Retina (tissue), 1 donor: ENCODE results near the gene CHST15.

Source experiments
- DNase-seq: peaks from one replicate; pipeline ENCODE4 v3.0.0-alpha.2; 2016

Gene CHST15

DNA sequence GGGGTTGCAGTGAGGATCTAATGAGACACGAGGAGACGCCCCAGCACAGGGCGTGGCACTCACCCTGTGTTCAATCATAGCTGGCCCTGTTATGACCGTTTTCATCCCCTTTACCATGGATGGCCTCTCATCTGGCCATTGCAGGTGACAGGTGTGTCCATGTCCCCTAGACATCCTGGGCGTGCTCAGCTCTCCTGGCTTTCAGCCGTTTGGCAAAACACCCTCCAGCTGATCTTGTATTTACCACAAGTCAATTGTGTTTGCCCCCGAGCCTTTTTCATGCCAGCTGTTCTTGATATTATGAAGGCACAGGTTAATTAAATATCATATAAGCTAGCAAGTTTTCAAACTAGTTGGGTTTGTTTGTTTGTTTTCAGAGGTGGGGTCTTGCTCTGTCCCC lies 97.1 kb downstream of the CHST15 start:
- no peak for DNase-seq

DNA sequence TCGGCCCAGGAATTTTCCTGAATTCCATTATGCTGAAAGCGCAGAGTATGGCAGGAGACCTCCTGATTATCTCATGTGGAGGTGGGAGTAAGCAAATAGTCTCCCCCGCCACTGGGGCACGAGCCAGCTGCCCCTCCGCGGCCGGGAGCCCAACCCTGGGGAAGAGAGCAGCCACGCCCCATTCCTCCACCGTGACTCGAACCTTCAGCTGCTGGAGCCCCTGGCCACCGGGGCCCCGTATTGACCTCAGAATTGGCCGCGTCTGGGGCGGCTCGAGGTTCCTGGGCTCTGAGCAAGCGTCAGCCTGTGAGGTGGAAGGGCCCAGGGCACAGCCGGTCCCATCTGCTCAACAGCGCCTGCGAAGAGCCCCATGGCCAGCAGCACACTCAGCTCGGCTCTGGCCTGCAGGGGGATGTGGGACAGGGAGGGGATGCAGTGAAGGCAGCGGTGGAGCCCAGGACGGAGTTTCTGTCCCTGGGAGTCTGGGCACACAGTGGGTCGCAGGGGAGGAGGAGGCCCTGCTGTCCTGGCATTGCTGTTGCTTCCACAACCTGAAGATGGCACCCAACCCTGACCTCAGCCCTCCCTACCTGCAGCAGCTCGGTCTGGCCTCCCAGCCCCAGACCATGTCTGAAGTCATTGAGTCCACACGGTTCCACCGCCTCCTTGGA lies 97.8 kb downstream of the CHST15 start:
- peak; percentile 78 for DNase-seq

DNA sequence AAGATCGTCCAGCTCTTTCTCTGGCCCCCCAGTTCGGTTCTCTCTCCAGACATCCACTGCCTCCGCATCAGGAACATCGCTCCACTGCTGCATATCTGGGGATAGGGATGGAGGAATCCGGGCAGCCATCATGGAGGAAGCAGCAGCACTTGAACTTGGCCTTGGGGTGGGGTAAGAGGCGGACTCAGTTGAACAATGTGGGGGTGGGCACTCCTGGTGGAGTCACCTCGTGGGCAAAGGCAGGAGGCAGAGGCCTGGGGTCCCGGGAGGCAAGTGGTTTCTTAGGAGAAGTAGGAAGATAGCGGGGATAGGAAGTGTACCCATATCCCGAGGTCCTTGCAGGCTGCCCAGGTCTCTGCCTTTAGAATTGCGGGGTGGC lies 98.3 kb downstream of the CHST15 start:
- DNase-seq = no peak

DNA sequence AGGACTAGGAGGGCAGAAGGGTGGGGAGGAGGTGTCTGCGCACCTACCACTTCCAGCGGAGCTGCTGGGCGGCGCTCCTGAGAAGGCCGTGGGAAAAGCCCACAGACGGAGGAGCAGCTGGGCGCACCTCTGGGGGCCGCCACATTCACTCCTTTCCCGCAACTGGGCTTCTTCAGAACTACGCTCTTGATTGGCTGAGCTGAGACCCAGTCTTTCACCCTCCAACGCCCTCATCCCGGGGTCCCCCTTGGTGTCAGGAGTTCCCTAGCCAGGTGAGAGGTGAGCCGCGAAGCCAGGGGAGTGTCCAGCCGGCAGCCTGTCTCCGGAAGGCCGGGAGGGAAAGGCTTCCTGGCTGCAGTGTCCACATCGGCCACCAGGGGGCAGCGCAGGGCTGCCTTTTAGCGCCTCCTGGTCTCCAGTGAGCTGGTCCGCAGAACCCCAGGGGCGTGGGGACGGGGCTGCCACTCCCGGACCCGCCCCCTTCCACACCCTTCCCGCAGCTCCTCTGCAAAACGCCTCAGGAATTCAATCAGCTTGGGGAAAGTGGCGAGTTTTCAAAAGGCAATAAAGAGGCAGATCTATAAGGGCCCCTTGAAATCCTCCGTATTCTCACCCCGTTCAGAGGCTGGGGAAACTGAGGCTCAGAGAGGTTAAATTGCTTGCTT lies 98.8 kb downstream of the CHST15 start:
- DNase-seq = peak; percentile 96

DNA sequence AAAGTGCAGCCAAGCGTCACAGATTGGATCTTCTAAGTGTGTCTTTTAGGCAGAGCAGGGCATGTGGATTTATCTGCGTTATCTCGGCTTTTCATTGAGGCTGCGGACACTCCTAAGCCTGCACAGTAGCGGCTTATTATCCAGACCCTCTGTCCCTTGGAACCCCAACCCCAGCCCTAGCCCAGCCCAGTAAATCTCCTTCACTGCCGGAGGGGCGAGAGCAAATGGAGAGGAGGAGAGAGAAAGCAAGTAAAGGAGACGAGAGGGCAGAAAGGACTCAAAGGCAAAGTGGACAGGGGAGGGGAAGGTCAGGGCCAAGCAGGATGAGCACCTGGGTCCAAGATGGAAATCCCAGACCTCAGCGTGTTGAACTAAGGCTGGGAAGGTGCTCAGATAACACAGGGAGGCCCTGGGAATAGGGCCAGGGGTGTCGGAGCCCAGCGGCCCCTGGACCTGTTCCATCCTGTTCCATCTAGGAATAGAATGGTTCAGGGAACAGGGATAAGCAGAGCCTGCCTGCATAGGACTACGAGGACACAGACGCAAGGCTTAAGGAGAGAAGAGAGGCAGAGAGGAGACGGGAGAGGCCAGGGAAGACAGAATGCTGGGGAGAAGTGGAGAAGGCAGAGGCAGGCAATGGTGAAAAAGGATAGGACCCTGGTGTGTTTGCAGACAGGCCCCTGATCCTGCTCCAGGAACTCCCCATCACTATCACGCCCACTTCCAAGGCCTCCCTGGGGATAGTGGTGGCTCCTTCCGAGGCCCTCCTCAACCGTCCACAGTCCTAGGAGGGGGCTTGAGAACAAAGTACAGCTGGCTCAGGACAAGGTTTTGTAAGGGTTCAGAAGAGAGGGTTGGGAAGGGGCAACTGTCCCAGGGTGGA lies 99.6 kb downstream of the CHST15 start:
- no peak for DNase-seq

DNA sequence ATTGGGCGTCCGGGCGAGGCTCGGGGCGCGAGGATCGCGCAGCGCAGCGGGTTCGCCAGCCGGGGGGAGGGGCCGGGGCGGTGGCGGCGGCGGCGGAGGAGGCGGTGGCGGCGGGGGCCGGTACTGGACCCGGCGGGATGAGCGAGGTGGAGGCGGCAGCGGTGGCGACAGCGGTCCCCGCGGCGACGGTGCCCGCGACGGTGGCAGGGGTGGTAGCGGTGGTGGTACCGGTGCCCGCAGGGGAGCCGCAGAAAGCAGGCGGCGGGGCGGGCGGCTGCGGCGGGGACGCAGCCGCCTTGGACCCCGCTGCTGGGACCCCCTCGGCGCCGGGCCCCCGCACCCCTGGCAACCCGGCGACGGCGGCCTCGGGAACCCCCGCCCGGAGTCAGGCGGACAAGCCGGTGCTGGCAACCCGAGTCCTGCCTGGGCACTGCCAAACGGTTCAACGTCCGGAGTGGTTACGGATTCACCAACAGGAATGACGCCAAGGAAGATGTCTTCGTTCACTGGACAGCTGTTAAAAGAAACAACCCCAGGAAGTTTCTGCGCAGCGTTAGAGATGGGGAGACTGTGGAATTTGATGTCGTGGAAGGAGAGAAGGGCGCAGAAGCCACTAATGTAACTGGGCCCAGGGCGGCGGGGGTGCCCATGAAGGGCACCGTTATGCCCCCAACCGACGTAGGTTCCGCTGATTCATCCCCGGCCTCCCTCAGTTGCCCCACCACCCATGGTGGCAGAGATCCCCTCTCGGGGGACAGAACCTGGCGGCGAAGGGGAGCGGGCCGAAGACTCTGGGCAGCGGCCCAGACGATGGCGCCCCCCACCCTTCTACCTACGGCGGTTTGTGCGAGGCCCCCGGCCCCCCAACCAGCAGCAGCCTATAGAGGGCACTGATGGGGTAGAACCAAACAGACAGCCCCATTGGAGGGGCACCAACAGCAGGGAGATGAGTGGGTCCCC lies 101.5 kb downstream of the CHST15 start:
- DNase-seq = no peak

DNA sequence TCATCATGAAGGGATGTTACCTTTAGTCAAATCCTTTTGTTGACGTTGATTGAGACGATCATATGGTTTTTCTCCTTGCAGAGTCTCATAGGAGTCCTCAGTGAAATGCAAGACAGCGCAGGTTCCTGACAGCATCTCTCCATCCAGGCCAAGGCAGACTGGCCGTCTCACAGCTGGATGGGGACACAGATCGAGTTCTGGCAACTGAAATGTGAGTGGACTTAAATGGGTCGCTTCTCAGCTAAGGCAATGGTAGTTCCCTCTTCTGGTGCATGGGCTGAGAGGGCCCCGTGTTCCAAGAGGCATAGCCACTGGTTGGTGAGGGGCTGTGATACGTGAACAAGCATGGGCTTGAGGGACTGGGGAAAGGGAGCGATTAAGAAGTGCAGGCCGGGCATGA lies 102.5 kb downstream of the CHST15 start:
- no peak for DNase-seq

DNA sequence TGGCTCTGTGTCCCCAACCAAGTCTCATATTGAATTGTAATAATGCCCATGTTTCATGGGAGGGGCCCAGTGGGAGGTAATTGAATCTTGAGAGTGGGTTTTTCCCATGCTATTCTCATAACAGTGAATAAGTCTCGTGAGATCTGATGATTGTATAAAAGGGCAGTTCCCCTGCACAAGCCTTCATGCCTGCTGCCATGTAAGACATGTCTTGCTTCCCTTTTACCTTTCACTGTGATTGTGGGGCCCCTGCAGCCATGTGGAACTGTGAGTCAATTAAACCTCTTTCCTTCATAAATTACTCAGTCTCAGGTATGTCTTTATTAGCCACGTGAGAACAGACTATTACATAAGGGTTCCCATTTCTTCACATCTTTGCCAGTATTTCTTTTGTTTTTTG lies 104.7 kb downstream of the CHST15 start:
- DNase-seq = no peak

DNA sequence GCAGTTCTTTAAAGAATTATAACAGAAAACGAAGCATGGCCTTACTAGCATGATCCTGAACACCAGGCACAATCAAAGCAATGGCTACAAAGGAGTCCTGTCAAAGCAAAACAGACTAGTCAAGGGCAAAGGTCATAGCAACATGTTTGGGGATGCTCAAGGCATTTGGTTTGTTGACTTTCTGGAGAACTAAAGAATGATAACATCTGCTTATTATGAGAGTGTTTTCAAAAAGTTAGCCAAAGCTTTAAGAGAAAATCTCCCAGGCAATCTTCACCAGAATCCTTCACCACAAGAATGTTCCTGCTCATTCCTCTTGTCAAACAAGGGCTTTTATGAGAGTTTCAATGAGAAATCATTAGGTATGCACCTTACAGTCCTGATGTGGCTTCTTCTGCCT lies 106.7 kb downstream of the CHST15 start:
- no peak for DNase-seq

DNA sequence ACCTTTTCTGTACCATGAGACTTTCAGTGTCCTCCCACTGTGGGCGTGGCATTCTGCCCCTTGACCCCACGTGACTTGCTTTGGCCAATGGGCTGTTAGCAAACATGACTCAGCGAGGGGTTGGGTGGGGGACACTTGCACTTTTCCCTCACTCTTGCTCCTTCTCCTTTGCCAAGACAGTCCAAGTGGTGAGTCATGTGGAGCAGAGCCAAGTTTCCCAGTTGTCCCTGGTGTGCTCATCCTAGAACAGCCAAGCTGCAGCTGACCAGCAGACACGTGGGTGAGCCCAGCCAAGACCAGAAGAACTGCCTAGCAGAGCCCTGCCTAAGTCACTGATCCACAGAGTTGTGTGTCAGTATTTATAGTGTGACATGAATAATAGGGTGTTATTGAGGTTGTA lies 119.0 kb downstream of the CHST15 start:
- DNase-seq = no peak

DNA sequence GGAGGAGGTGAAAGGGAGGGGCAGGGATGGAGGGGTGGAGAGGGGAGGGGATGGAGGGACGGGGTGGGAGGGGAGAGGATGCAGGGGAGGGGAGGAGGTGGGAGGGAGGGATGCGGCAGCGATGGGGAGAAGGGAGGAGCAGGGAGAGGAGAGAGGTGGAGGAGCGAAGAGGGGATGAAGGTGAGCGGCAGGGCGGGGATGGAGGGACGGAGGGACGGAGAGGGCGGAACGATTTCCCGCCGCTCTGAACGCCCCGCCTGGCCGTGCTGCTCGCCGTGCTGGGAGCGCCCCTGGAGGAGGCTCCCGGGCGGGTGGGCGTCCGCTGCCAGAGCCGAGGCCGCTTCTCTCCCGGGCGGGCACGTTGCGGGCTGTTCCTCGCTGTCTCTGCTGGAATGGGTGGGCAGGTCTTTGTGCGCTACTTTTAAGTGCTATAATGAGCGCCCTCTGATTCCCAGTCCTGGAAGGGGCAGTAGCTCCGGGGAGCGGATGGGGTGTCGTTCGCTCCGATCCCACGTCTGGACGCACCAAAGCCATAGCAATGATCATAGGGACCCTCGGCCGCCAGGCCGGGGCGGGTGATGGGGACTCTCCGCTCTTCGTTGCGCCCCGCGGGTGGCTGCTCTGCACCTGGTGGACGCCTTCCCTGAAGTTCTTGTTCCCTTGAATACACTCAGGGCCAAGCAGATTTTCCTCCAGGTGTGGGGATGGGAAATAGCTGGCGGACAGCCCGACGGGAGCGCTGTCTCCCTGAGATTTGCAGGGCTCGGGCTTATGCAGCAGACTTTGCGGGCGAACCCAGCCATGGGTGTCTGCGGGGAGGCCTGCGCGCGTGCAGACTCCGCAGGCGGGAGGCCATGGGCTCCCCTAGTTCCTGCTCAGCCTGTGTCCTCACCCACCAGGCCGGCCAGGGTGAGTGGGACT lies 120.7 kb downstream of the CHST15 start:
- peak; percentile 71 for DNase-seq

DNA sequence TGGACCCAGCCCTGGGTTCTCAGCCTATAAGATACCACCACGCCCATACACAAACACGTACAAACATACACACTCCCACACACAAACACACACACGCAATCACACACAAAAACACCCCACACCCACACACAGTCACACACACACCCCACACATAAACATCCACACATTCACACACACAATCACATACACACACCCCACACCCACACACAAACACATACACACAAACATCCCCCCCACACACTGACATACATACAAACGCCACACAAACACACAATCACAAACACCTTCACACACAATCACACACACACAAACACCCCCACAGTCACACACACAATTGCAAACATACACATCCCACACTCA lies 122.5 kb downstream of the CHST15 start:
- no peak for DNase-seq

DNA sequence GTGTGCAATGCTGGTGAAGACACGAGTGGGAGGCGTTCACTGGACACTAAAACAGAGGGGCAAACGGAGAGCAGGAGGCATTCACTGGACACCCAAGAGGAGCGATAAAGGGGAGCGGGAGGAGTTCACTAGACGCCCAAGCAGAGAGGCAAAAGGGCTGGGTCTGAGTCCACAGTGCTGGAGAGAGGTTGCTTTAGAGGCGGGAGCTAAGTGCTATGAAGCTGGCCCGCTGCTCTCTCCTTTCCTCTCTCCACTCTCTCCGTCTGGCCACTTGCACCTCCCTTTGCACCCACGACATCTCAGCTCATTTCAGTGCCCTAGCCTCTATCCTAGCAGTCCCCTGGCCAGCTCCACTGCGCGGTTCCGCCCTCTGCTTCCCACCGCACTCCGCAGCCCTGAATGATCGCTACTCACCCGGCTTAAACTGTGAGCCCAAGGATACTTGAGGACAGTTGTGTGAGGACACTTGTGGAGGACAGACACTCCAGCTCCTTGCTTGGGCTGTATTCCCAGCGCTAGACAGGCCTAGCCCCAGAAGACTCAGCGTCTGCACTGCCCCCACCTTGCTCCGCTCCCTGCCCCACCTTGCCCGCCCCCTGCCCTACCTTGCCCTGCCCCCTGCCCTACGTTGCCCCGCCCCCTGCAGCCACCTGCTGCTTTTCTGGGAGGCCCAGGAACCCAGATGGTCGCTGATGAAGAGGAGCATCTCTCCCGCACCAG lies 123.0 kb downstream of the CHST15 start:
- peak; percentile 32 for DNase-seq

DNA sequence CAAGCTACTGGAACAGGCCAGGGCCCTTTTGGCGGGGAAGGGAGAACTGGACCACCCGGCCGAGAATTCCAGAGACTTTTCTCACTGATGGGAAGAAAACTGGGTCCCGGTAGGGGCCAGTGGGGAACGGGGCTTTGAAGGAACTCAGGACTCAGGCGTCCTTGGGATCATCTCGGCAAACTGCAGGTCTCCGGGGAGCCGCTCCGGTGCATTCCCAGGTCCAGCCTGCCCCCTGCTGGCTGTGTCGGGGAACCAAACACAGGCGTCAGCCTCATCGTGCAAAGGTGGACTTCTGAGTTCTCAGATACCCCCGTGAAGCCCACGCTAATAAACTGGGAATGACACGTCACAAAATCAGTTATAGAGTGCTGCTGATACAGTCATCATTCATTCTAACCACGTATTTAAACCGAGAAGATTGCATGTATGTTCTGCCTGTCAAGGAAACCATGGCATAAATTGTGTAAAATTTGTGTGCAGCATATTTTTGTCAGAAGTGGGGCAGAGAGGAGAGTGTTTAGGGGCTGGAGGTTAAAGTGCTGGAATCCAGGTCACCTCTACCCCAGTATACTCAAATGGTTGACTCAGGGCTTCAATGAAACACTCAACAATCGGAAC lies 125.7 kb downstream of the CHST15 start:
- peak; percentile 84 for DNase-seq

DNA sequence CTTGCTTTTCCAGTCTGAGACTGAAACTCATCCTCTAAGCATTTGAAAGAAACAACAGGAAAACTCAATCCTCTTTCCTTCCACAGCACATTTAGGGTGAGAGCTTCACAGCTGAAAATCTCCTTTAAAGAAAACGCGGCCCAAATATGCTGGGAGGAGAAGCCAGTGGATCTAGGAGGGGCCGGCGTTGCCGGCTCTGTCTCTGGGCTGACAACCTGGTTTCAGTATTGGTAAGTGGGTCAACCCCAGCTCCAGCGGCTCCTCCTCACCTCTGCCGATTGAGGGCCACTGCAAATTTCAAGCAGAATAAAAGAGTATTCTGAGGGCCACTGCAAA lies 126.5 kb downstream of the CHST15 start:
- DNase-seq = no peak

DNA sequence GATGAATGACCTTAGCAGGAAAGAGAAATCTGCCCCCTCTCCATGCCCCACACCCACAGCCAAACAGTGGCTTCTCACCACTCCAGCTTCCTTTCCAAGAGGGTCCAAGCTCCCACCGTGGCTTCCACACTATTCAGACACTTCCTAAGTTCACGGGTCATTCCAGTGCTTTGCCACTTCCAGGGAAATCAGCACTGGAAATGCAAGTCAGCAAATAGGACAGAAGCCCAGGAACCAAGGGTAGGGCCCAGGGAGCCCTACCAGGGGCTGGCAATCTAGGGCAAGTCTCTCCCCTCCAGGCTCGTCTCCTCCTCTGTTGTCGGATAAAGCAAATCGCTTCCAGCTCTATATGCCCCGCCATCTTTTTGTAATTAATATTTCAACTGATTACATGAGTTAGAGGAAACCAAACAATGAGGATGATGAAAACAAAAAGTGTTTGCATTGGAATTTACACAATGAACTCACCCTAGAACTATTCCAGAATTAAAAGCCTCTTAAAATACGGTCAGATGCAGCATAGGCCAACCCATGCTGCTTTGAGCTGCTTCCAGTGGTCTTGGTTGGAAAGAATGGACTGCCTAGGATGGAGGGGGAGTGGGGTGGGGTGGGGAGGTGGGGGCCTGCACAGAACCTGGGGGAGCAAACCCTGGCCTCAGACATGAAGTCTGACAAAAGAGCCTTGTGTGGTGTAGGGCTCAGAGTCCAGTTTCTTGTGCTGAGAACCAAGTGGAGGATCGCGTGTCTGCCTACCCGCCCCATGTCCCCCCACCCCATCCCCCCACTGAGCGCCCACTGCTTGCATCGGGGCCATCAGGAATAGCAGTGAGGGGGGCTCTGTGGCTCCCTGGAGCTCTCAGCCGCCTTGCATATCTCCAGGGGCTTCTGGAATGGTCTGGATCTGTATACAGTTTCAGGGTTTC lies 127.2 kb downstream of the CHST15 start:
- DNase-seq = no peak

DNA sequence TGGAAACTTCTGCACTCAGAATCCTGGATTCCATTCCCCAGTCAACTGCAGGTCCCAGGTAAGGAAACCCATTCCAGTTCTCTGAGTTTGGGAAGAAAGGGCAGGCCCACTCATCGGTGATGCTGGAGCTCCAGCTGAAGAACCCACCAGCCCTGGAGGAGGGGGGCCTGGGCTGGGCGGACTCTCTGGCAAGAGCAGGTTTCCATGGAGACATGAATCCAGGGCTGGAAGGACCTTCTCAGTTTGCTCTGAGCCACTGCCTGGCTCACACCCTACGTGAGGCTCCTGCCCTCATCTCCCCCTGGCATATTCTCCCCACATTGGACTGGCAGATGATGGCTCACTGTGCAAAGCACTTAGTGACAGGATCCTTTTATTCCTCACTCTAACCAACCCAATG lies 128.4 kb downstream of the CHST15 start:
- DNase-seq = no peak

DNA sequence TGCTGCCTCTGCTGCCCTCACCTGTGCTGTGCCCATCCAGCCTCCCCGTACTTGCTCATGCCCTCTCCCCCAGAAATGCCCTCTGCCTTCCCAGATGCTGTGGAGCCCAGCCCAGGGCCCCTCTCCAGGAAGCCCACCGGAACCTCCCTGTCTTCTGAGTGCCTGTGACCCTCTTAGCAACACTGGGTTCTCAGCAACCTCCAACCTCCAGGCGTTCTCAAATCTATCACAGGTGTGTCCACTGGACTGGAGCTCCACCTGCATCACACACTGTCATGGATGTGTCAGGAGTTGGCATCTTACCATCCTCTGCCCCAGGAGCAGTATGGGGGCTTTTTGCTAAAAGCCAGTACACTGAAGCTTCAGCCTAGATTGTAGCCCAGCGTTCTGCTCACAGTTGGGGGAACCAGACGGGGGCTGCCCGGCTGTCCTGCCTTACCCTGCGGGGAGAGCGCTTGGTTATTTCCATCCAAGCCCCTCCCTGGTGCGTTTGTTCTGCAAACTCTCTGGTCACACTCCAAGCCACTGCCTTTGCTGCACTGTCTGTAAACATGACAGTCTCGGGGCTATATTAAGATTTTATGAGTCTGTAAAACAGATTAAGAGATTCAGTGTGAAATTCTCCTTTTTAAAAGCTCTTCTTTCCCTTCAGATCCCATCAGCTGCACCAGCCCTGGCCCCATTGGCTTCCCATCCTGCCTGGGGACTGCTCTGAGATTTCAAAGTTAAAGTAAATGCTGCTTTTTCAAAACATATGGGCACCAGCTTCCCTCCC lies 130.5 kb downstream of the CHST15 start:
- no peak for DNase-seq

DNA sequence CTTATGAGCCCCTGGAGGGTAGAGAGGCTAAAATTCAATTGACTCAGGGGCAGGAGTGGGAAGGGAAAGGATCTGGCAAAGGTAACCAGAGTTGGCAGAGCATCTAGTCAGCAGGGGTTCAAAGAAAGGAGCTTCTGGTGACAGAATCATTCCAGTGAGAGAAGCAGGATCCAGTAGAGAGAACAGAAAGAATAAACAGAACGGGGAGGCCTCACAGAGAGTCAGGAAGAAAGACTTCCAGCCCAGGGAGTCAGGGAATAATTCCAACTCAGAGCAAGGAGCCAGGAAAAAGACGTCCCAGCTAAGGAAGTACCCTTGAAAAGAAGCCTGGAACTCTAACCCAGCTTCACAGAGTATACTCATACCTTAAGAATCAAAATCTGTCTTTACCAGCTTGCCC lies 135.2 kb downstream of the CHST15 start:
- no peak for DNase-seq
